ENCODE data around the gene HAUS1. TPM values are rescaled to one million over a fixed set of nuclear protein-coding genes. Genes with fewer than 3 reads are reported as not detected.

HAUS1 gene
- total RNA-seq, 1 donor from 2014 or later = 17.8 TPM

DNA sequence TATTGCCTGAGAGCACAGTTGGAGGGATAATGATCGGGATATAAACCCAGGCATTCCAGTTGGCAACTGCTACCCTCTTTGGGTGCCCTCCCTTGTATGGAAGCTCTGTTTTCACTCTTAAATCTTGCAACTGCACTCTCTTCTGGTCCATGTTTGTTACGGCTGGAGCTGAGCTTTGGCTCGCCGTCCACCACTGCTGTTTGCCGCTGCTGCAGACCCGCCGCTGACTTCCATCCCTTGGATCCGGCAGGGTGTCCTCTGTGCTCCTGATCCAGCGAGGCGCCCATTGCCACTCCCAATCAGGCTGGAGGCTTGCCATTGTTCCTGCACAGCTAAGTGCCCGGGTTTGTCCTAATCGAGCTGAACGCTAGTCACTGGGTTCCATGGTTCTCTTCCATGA is 60.7 kb downstream of the HAUS1 start:
- TF ChIP-seq, protein P1, sequence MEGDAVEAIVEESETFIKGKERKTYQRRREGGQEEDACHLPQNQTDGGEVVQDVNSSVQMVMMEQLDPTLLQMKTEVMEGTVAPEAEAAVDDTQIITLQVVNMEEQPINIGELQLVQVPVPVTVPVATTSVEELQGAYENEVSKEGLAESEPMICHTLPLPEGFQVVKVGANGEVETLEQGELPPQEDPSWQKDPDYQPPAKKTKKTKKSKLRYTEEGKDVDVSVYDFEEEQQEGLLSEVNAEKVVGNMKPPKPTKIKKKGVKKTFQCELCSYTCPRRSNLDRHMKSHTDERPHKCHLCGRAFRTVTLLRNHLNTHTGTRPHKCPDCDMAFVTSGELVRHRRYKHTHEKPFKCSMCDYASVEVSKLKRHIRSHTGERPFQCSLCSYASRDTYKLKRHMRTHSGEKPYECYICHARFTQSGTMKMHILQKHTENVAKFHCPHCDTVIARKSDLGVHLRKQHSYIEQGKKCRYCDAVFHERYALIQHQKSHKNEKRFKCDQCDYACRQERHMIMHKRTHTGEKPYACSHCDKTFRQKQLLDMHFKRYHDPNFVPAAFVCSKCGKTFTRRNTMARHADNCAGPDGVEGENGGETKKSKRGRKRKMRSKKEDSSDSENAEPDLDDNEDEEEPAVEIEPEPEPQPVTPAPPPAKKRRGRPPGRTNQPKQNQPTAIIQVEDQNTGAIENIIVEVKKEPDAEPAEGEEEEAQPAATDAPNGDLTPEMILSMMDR (IDR thresholded peaks at IDR 0.05) = no peak
- no peak overlapping the region for H3K4me3 ChIP-seq
- H3K4me1 ChIP-seq = no peaks in the 10 kb centered on the region
- no peak for ATAC-seq
- no peaks in the 10 kb centered on the region for H3K9me3 ChIP-seq
- no peak for DNase-seq
- intact Hi-C loops (cut with DNase I) = no loop called here
- H3K27ac ChIP-seq = no peak overlapping the region
- no peaks in the 10 kb centered on the region for H3K36me3 ChIP-seq
- H3K27me3 ChIP-seq (ENCODE audit: low read depth) = no peaks in the 10 kb centered on the region

DNA sequence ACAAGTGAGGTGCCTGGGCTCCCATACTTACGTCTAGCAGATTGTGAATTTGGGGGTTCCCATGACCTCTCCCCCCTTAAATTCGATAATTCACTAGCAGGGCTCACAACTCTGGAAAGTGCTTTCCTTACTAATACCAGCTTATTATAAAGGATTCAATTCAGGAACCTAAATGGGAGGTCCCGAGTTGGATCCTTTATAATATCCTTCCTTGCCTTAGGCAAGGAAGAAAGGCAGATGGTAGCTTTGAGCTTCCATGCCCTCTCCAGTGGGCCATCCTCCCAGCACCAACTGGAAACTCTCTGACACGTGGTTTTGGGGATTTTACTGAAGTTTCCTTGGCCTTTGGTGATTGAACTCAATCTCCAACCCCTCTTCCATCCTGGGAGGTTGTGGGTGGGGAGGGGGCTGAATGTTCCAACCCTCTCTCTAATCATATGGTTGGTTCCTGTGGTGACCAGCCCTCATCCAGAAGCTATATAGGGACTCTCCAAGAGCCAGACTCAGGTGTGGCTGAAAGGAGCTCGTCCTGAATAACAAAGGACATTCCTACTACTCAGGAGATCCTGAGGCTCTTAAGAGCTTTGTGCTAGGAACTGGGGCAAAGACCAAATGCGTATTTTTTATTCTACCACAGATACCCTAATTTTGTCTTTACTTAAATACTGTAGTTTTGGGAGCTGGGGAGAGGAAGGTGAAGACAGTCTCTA is 62.2 kb downstream of the HAUS1 start:
- intact Hi-C loops (cut with DNase I) = no loop called here
- H3K9me3 ChIP-seq = no peaks in the 10 kb centered on the region
- H3K27me3 ChIP-seq (ENCODE audit: low read depth) = no peaks in the 10 kb centered on the region
- DNase-seq = no peak
- no peaks in the 10 kb centered on the region for H3K36me3 ChIP-seq
- H3K4me1 ChIP-seq = no peaks in the 10 kb centered on the region
- ATAC-seq = no peak
- no peak overlapping the region for H3K4me3 ChIP-seq
- H3K27ac ChIP-seq = no peak overlapping the region
- TF ChIP-seq, protein P1 (IDR thresholded peaks at IDR 0.05) = no peak

DNA sequence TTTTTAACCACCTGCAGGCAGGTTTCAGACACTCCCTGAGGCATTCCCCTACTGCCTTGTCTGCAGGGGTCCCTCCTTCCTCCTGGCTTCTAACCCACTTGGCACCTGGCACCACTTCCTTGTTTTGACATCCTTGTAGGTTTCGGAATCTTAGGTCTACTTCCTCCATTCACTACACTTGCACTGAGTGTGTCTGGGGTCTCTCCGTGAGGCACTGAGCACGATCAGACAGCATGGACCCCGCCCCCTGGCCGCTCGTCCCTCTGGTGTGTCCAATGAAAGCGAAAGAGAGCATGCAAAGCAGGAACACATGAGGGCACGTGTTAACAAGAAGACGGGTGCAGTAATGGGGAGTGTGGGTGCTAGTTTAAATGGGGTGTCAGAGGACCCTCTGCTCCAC is 63.8 kb downstream of the HAUS1 start:
- Histone ChIP-seq H3K4me3 (no peak overlapping the region), H3K27ac (no peak overlapping the region), H3K36me3 (no peaks in the 10 kb centered on the region), H3K4me1 (peaks cover 2% of the 10 kb centered on the region), H3K9me3 (no peaks in the 10 kb centered on the region), H3K27me3 (ENCODE audit: low read depth) (no peaks in the 10 kb centered on the region)
- DNase-seq = peak; percentile 70
- TF ChIP-seq, protein P1 (IDR thresholded peaks at IDR 0.05) = no peak
- peak; percentile 53 to 72 for ATAC-seq
- intact Hi-C loops (cut with DNase I) = no loop called here

DNA sequence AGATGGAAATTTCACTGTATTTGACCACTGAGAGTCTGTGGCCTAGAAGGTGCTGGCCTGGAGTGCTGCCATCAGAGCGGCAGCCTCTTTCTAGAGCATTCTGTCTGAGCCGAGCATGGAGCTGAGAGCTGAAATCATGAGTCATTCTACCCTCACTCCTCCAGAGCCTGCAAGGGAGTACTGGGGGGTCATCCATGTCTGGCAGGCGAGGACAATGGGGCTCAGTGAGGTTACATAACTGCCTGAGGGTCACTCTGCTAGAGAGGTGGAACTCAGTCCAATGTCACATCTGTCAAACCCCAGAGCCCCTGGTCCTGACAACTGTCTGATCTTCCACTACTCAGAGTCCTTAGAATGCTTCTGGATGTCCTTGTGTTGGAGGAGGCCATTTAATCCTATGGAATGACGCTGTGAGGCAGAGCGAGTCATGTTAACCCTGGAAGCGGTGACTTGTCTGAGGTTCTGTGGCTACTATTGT is 65.3 kb downstream of the HAUS1 start:
- intact Hi-C loops (cut with DNase I) = no loop called here
- no peak for ATAC-seq

DNA sequence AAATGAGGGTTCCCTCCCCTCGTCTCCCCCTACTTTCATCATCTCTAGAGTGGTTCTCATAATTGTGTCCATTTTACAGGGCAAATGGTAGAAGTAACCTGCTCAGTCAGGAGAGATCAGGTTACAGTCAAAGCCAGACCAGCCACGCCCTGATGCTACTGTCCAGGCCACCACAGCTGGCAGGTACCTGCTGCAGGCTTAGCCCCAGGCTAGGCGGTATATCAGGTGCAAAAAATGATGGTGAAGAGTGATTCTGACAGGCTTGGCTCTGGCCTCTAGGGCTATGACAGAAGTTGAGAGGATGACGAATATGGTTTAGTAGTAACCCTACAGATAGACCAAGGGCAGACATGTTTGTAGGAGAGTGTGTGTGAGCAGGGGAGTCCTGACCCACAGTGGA is 67.1 kb downstream of the HAUS1 start:
- Histone ChIP-seq H3K9me3 (no peaks in the 10 kb centered on the region), H3K4me1 (peaks cover 20% of the 10 kb centered on the region), H3K27me3 (ENCODE audit: low read depth) (no peaks in the 10 kb centered on the region), H3K27ac (no peak overlapping the region), H3K4me3 (no peak overlapping the region), H3K36me3 (no peaks in the 10 kb centered on the region)
- intact Hi-C loops (cut with DNase I) = no loop called here
- ATAC-seq (no peak), DNase-seq (no peak)
- TF ChIP-seq, protein P1 (IDR thresholded peaks at IDR 0.05) = no peak

More for the DNA sequence above, 65.3 kb downstream of the HAUS1 start:
- Histone ChIP-seq H3K27ac (no peak overlapping the region), H3K9me3 (no peaks in the 10 kb centered on the region), H3K36me3 (no peaks in the 10 kb centered on the region), H3K27me3 (ENCODE audit: low read depth) (no peaks in the 10 kb centered on the region), H3K4me3 (no peak overlapping the region), H3K4me1 (peaks cover 6% of the 10 kb centered on the region)
- no peak for DNase-seq
- TF ChIP-seq, protein P1 (IDR thresholded peaks at IDR 0.05) = no peak
